PC-3 (cell line): ENCODE measurements around the gene MACROD2.

Experiments used
- EZH2 ChIP-seq: fragments of 300-600 bp; sonication (generic); IDR thresholded peaks from one replicate; pipeline ENCODE4 v1.6.1; 2017; ENCODE audit warnings: antibody characterized with exemption, mild to moderate bottlenecking, low read length; ENCODE audit not compliant: unreplicated experiment
- EZH2phosphoT487 ChIP-seq: fragments of 300-600 bp; sonication (generic); IDR thresholded peaks from 2 replicates; pipeline ENCODE4 v1.6.1; 2018; ENCODE audit warnings: mild to moderate bottlenecking, antibody characterized with exemption, low read length, borderline replicate concordance
- TF ChIP-seq, protein P1 (sequence below): fragments of 300-600 bp; sonication (generic); conservative IDR thresholded peaks from 2 replicates; pipeline ENCODE4 v1.5.1; 2017; ENCODE audit warnings: antibody characterized with exemption, low read depth, mild to moderate bottlenecking, low read length

GRCh38 chr20:14378326-14378725, 383.0 kb downstream of the MACROD2 start:
- TF ChIP-seq, protein P1, sequence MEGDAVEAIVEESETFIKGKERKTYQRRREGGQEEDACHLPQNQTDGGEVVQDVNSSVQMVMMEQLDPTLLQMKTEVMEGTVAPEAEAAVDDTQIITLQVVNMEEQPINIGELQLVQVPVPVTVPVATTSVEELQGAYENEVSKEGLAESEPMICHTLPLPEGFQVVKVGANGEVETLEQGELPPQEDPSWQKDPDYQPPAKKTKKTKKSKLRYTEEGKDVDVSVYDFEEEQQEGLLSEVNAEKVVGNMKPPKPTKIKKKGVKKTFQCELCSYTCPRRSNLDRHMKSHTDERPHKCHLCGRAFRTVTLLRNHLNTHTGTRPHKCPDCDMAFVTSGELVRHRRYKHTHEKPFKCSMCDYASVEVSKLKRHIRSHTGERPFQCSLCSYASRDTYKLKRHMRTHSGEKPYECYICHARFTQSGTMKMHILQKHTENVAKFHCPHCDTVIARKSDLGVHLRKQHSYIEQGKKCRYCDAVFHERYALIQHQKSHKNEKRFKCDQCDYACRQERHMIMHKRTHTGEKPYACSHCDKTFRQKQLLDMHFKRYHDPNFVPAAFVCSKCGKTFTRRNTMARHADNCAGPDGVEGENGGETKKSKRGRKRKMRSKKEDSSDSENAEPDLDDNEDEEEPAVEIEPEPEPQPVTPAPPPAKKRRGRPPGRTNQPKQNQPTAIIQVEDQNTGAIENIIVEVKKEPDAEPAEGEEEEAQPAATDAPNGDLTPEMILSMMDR = no peak
- no peak for TF ChIP-seq EZH2
- TF ChIP-seq EZH2phosphoT487 = no peak
